Tibial nerve (tissue), 3 donors: Measurements from ENCODE around the gene SIPA1L2.

Source experiments
- POLR2A ChIP-seq, 2 donors: fragments of 450-650 bp; IDR thresholded peaks; one replicate each; pipeline ENCODE4 v1.6.1; 2017; ENCODE audit warnings: antibody characterized with exemption in 2 of 2, mild to moderate bottlenecking in 2 of 2, moderate library complexity in 2 of 2
- TF ChIP-seq, protein P1 (sequence below), 5 experiments: fragments of 200-600 bp in 3 of 5; fragments of 450-650 bp in 2 of 5; sonication (generic) in 3 of 5; IDR thresholded peaks; one replicate each; pipeline ENCODE4 v1.5.1; 2016 to 2019; ENCODE audit warnings: antibody characterized with exemption in 5 of 5, mild to moderate bottlenecking in 3 of 5, moderate library complexity in 2 of 5

DNA sequence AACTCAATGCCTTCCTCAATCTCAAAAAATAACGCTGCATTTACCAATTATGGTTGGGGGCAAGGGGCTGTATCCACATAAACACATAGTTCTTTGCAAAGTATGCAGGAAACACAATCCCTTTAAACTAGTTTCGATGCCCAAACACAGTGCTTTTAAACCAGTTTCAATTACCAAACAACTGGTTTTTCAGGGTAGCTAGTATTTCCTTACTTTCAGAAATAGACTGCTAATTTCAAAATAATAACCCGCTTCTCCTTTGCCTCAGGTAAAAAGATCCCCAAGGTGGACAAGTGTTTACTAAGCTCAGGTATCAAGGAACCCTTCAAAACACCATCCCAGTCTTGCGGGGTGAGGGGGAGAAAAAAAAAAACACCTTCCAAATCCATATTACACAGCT lies 2.8 kb downstream of the SIPA1L2 start:
- TF ChIP-seq, protein P1, sequence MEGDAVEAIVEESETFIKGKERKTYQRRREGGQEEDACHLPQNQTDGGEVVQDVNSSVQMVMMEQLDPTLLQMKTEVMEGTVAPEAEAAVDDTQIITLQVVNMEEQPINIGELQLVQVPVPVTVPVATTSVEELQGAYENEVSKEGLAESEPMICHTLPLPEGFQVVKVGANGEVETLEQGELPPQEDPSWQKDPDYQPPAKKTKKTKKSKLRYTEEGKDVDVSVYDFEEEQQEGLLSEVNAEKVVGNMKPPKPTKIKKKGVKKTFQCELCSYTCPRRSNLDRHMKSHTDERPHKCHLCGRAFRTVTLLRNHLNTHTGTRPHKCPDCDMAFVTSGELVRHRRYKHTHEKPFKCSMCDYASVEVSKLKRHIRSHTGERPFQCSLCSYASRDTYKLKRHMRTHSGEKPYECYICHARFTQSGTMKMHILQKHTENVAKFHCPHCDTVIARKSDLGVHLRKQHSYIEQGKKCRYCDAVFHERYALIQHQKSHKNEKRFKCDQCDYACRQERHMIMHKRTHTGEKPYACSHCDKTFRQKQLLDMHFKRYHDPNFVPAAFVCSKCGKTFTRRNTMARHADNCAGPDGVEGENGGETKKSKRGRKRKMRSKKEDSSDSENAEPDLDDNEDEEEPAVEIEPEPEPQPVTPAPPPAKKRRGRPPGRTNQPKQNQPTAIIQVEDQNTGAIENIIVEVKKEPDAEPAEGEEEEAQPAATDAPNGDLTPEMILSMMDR (IDR thresholded peaks at IDR 0.05): no peak
- TF ChIP-seq POLR2A (IDR thresholded peaks at IDR 0.05): no peak
